A673 (cell line): ENCODE results near the gene ARNT2. TPM values are rescaled to one million over a fixed set of nuclear protein-coding genes. Genes with fewer than 3 reads are reported as not detected.

Experiments
- BruUV-seq: library from RNA; stranded (reverse); fragments of 400-500 nt; replicated peaks from 2 replicates; lab custom pipeline; 2021; lab: Mats Ljungman, UMichigan
- CTCF ChIA-PET: fragments of 300-600 bp; sonication (Branson Sonifier 250); formaldehyde crosslinking; loops from one replicate; lab custom pipeline; 2022; ENCODE audit warnings: antibody characterized with exemption; lab: Charles Lee
- POLR2A ChIA-PET: fragments of 300-600 bp; sonication (Branson Sonifier 250); formaldehyde crosslinking; loops from one replicate; lab custom pipeline; 2022; ENCODE audit warnings: antibody characterized with exemption; ENCODE audit not compliant: low non-redundant PET; lab: Charles Lee
- DNase-seq: peaks from one replicate; pipeline ENCODE4 v3.0.0-alpha.2; 2015; ENCODE audit warnings: low spot score
- H3K27ac ChIP-seq: fragments of 200-600 bp; sonication (generic); 2 replicates; pipeline ENCODE4 v1.5.1; 2016; ENCODE audit warnings: mixed run types, low read depth, mild to moderate bottlenecking, mixed read lengths, antibody characterized with exemption, low read length; ENCODE audit not compliant: poor library complexity, severe bottlenecking
- H3K27me3 ChIP-seq: fragments of 200-600 bp; sonication (generic); replicated peaks from 2 replicates; pipeline ENCODE4 v1.6.1; 2017; ENCODE audit warnings: mixed run types, low read depth, mild to moderate bottlenecking, mixed read lengths, antibody characterized with exemption, low read length; ENCODE audit not compliant: insufficient read depth, poor library complexity
- H3K36me3 ChIP-seq: fragments of 200-600 bp; sonication (generic); 2 replicates; pipeline ENCODE4 v1.6.1; 2016; ENCODE audit warnings: mixed run types, mild to moderate bottlenecking, mixed read lengths, antibody characterized with exemption, low read length; ENCODE audit not compliant: insufficient read depth, poor library complexity, severe bottlenecking
- H3K4me1 ChIP-seq: fragments of 200-600 bp; sonication (generic); 2 replicates; pipeline ENCODE4 v1.6.1; 2017; ENCODE audit warnings: mixed run types, mild to moderate bottlenecking, mixed read lengths, antibody characterized with exemption, low read length; ENCODE audit not compliant: insufficient read depth, poor library complexity, severe bottlenecking
- H3K4me3 ChIP-seq: fragments of 200-600 bp; sonication (generic); 2 replicates; pipeline ENCODE4 v1.5.1; 2016; ENCODE audit warnings: low read depth, mixed run types, mild to moderate bottlenecking, mixed read lengths, low read length; ENCODE audit not compliant: poor library complexity, severe bottlenecking
- H3K9me3 ChIP-seq: fragments of 200-600 bp; sonication (generic); 2 replicates; pipeline ENCODE4 v1.6.1; 2016; ENCODE audit warnings: mixed run types, low read depth, mild to moderate bottlenecking, mixed read lengths, antibody characterized with exemption, low read length; ENCODE audit not compliant: poor library complexity, severe bottlenecking
- CTCF ChIP-seq: fragments of 300-800, 200-600 bp; sonication (generic); conservative IDR thresholded peaks from 2 replicates; pipeline ENCODE4 v1.5.1; 2017; ENCODE audit warnings: low read depth, mild to moderate bottlenecking, antibody characterized with exemption, low read length, moderate library complexity, mixed read lengths
- EZH2 ChIP-seq: fragments of 200-600 bp; sonication (generic); IDR thresholded peaks from 2 replicates; pipeline ENCODE4 v1.6.1; 2017; ENCODE audit warnings: borderline replicate concordance, low read depth, mild to moderate bottlenecking, mixed read lengths, antibody characterized with exemption, low read length; ENCODE audit not compliant: poor library complexity, severe bottlenecking
- intact Hi-C: fragments of 100-400 bp; cut with micrococcal nuclease; formaldehyde crosslinking; loops from one replicate; pipeline ENCODE4 v1.10.0; 2022; ENCODE audit not compliant: unreplicated experiment
- total RNA-seq: library from RNA; stranded (reverse); gene quantifications from 2 replicates; pipeline ENCODE4 v1.2.3, GENCODE V29; 2021

ARNT2 gene
- total RNA-seq, 1 experiment from 2014 or later: 2.1 TPM

- TF ChIP-seq CTCF (no peak), EZH2 (no peak)
- intact Hi-C loops: no loop called here
- no peak overlapping the region for H3K27ac ChIP-seq
- H3K36me3 ChIP-seq: no peaks in the 10 kb centered on the region
- no peaks in the 10 kb centered on the region for H3K27me3 ChIP-seq
- ChIA-PET CTCF (no interaction called here), POLR2A (no interaction called here)
- H3K4me1 ChIP-seq: no peaks in the 10 kb centered on the region
- H3K4me3 ChIP-seq: no peak overlapping the region
- no peak for DNase-seq
- no TSS peak for BruUV-seq
- no peaks in the 10 kb centered on the region for H3K9me3 ChIP-seq
Observed at GRCh38 chr15:80591471-80591870, 187.3 kb downstream of the ARNT2 start.

GRCh38 chr15:80591938-80592825 is 188.0 kb downstream of the ARNT2 start:
- BruUV-seq: no TSS peak
- intact Hi-C loops: no loop called here
- no peaks in the 10 kb centered on the region for H3K27me3 ChIP-seq
- no peaks in the 10 kb centered on the region for H3K9me3 ChIP-seq
- DNase-seq: no peak
- ChIA-PET POLR2A (no interaction called here), CTCF (no interaction called here)
- H3K36me3 ChIP-seq: no peaks in the 10 kb centered on the region
- H3K27ac ChIP-seq: no peak overlapping the region
- no peak for TF ChIP-seq CTCF
- no peak for TF ChIP-seq EZH2
- no peak overlapping the region for H3K4me3 ChIP-seq
- no peaks in the 10 kb centered on the region for H3K4me1 ChIP-seq

GRCh38 chr15:80593486-80594030 is 189.4 kb downstream of the ARNT2 start:
- intact Hi-C loops: no loop called here
- no peak for TF ChIP-seq EZH2
- TF ChIP-seq CTCF: no peak
- BruUV-seq: no TSS peak
- H3K27ac ChIP-seq: no peak overlapping the region
- no peaks in the 10 kb centered on the region for H3K36me3 ChIP-seq
- ChIA-PET POLR2A (no interaction called here), CTCF (no interaction called here)
- H3K27me3 ChIP-seq: no peaks in the 10 kb centered on the region
- no peak overlapping the region for H3K4me3 ChIP-seq
- DNase-seq: no peak
- H3K9me3 ChIP-seq: no peaks in the 10 kb centered on the region
- no peaks in the 10 kb centered on the region for H3K4me1 ChIP-seq
